22Rv1 (cell line): ENCODE results near the gene MARCHF6.

Experiments used
- H3K27ac ChIP-seq: fragments of 450-650 bp; 2 replicates; pipeline ENCODE4 v1.5.1; 2017
- CTCF ChIP-seq: fragments of 450-650 bp; IDR thresholded peaks from 2 replicates; pipeline ENCODE4 v1.5.1; 2017; ENCODE audit warnings: mild to moderate bottlenecking
- ZFX ChIP-seq: fragments of 450-650 bp; IDR thresholded peaks from 2 replicates; pipeline ENCODE4 v1.6.1; 2017; ENCODE audit warnings: antibody characterized with exemption, borderline replicate concordance

MARCHF6 gene

GRCh38 chr5:10358999-10359398 is 5.5 kb downstream of the MARCHF6 start:
- no peak for TF ChIP-seq ZFX
- no peak for TF ChIP-seq CTCF
- H3K27ac ChIP-seq = no peak overlapping the region

- H3K27ac ChIP-seq = no peak overlapping the region
Measured at GRCh38 chr5:10360686-10361085, 7.2 kb downstream of the MARCHF6 start.

GRCh38 chr5:10363519-10364185 is 10.2 kb downstream of the MARCHF6 start:
- no peak overlapping the region for H3K27ac ChIP-seq
- TF ChIP-seq CTCF = no peak

More at GRCh38 chr5:10360686-10361085, 7.2 kb downstream of the MARCHF6 start:
- TF ChIP-seq ZFX (no peak), CTCF (no peak)

- TF ChIP-seq CTCF = peak; percentile 54
- TF ChIP-seq ZFX = no peak
- H3K27ac ChIP-seq = no peak overlapping the region
Measured at GRCh38 chr5:10364186-10364689, 10.7 kb downstream of the MARCHF6 start.

DNA sequence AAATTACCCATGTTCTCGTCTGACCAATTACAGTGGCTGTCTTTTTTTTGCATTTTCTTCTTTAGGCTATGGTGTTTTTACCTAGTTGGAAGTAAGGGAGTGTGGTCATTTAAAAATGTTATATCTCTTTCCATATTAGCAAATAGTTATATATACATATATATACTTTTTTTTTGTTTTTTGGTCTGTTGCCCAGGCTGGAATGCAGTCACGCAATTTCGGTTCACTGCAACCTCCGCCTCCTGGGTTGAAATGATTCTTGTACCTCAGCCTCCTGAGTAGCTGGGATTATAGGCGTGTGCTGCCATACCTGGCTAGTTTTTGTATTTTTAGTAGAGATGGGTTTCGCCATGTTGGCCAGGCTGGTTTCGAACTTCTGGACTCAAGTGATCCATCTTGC is 12.3 kb downstream of the MARCHF6 start:
- no peak for TF ChIP-seq ZFX
- TF ChIP-seq CTCF = no peak
- peak overlapping the region; percentile 34; the same call in 1 of the 2 replicates for H3K27ac ChIP-seq

DNA sequence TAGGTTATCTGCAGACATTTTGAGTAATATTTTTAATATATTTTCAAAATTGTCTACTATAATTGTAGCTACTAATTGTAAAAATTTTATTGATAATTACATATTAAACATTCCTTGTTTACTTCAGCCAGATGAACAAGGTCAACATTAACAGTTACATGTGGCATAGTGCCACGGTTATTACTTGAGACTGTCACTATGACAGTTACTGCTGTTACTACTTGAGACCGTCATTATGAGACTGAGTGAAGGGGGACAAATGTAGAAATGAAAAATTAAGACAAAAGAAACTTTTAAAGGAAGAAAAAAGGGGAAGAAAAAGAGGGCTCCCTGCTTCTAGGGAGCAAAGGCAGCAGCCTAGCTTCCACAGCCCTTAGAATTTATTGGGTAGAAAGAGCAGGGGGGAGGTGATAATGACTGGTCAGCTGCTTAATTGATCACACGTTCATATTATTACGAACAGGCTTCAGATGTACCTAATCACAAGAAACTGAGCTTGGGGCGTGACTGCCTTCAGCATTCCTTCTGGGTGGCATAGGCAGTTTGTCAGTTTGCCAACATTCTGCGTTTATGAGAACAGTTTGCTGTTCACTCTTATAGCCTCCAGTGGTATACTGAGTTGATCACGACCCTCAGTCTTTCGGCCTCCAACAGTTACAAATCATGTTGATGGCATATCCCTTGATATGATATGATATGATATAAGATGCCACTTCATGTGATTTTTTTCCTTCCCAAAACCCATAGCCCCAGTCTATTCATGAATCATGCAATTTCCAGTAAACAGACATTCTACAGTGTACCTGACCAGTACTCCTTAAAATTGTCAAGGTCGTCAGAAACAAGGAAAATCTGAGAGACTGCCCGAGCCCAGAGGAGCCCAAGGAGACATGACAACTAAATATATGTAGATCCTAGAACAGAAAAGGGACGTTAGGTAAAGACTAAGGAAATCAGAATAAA is 13.1 kb downstream of the MARCHF6 start:
- no peak for TF ChIP-seq CTCF
- TF ChIP-seq ZFX = no peak
- H3K27ac ChIP-seq = peak overlapping the region; percentile 34

- TF ChIP-seq ZFX = no peak
- no peak for TF ChIP-seq CTCF
- H3K27ac ChIP-seq = no peak overlapping the region
Measured at GRCh38 chr5:10367579-10367978, 14.1 kb downstream of the MARCHF6 start.
